ENCODE results near the gene F11.
"Not testable (repeated sequence)": the region's sequence is repeated elsewhere in the genome, so short reads cannot be mapped to it uniquely, and the experiment has no call there.

F11 gene

GRCh38 chr4:186265683-186266652 lies at the start of gene F11:
Gene F11, plus strand, starts transcription at chr4:186266189. Its CDS starts 948 bp downstream, at chr4:186267137.
- no peak for DNase-seq

- no peak for DNase-seq
Measured at GRCh38 chr4:186216465-186217024, 49.4 kb upstream of the F11 start.

- DNase-seq = no peak
Measured at GRCh38 chr4:186217733-186218293, 48.2 kb upstream of the F11 start.

GRCh38 chr4:186221624-186222023 lies 44.4 kb upstream of the F11 start:
- no peak for DNase-seq

GRCh38 chr4:186225848-186226247 lies 40.1 kb upstream of the F11 start:
- no peak for DNase-seq

GRCh38 chr4:186226521-186227189 lies 39.3 kb upstream of the F11 start:
- DNase-seq = no peak

- peak; percentile 43 to 54 for DNase-seq
Measured at GRCh38 chr4:186227221-186227620, 38.8 kb upstream of the F11 start, which contains the start of gene KLKB1. Gene KLKB1, plus strand, starts transcription at chr4:186227507. Its CDS starts 689 bp downstream, at chr4:186228196.

- no peak for DNase-seq
Measured at GRCh38 chr4:186227744-186228513, 38.1 kb upstream of the F11 start.

- DNase-seq = no peak
Measured at GRCh38 chr4:186228514-186228894, 37.5 kb upstream of the F11 start.

- DNase-seq = no peak
Measured at GRCh38 chr4:186234367-186234766, 31.6 kb upstream of the F11 start.

GRCh38 chr4:186236126-186236525 lies 29.9 kb upstream of the F11 start:
- no peak for DNase-seq

GRCh38 chr4:186240452-186240847 lies 25.5 kb upstream of the F11 start:
- DNase-seq = no peak

- no peak for DNase-seq
Measured at GRCh38 chr4:186240848-186241491, 25.0 kb upstream of the F11 start.

GRCh38 chr4:186241616-186242015 lies 24.4 kb upstream of the F11 start:
- DNase-seq = no peak

- not testable (repeated sequence) for DNase-seq
Measured at GRCh38 chr4:186242031-186242430, 24.0 kb upstream of the F11 start.

GRCh38 chr4:186243331-186243730 lies 22.7 kb upstream of the F11 start:
- no peak for DNase-seq

GRCh38 chr4:186244835-186245234 lies 21.2 kb upstream of the F11 start:
- DNase-seq = no peak

- DNase-seq = not testable (repeated sequence)
Measured at GRCh38 chr4:186247062-186247752, 18.8 kb upstream of the F11 start.

- DNase-seq = no peak
Measured at GRCh38 chr4:186248643-186249042, 17.3 kb upstream of the F11 start.

GRCh38 chr4:186249785-186250754 lies 15.9 kb upstream of the F11 start:
- no peak for DNase-seq

All from SHP77 (cell line).